ENCODE measurements around the gene RALGAPA1.

The RALGAPA1 gene

GRCh38 chr14:35758523-35759129, 50.5 kb downstream of the RALGAPA1 start:
- no peaks in the 10 kb centered on the region for H3K9me3 Mint-ChIP-seq
- no peak overlapping the region for H3K27ac Mint-ChIP-seq

GRCh38 chr14:35754671-35755070, 54.4 kb downstream of the RALGAPA1 start:
- H3K4me1 Mint-ChIP-seq = no peaks in the 10 kb centered on the region
- no peak overlapping the region for H3K27ac Mint-ChIP-seq
- no peaks in the 10 kb centered on the region for H3K27me3 Mint-ChIP-seq (ENCODE audit: low read depth)
- no peaks in the 10 kb centered on the region for H3K9me3 Mint-ChIP-seq
- no peak overlapping the region for H3K4me3 Mint-ChIP-seq
- peaks cover 62% of the 10 kb centered on the region for H3K36me3 Mint-ChIP-seq (ENCODE audit: low read depth)
- no peak for TF ChIP-seq CTCF (IDR thresholded peaks at IDR 0.05; ENCODE audit: unreplicated experiment in 3 of 3)

More at GRCh38 chr14:35758523-35759129, 50.5 kb downstream of the RALGAPA1 start:
- Mint-ChIP-seq H3K4me1 (no peaks in the 10 kb centered on the region), H3K36me3 (ENCODE audit: low read depth) (peaks cover 52% of the 10 kb centered on the region), H3K4me3 (no peak overlapping the region), H3K27me3 (ENCODE audit: low read depth) (no peaks in the 10 kb centered on the region)
- TF ChIP-seq CTCF (IDR thresholded peaks at IDR 0.05; ENCODE audit: unreplicated experiment in 3 of 3) = no peak

- H3K27ac Mint-ChIP-seq = no peak overlapping the region
- no peak for TF ChIP-seq CTCF (IDR thresholded peaks at IDR 0.05; ENCODE audit: unreplicated experiment in 3 of 3)
- H3K9me3 Mint-ChIP-seq = no peaks in the 10 kb centered on the region
- H3K4me1 Mint-ChIP-seq = no peaks in the 10 kb centered on the region
- H3K36me3 Mint-ChIP-seq (ENCODE audit: low read depth) = peaks cover 65% of the 10 kb centered on the region
- no peak overlapping the region for H3K4me3 Mint-ChIP-seq
- no peaks in the 10 kb centered on the region for H3K27me3 Mint-ChIP-seq (ENCODE audit: low read depth)
Observed at GRCh38 chr14:35752380-35752779, 56.7 kb downstream of the RALGAPA1 start.

- Mint-ChIP-seq H3K36me3 (ENCODE audit: low read depth) (peaks cover 65% of the 10 kb centered on the region), H3K9me3 (no peaks in the 10 kb centered on the region), H3K27ac (no peak overlapping the region), H3K4me1 (no peaks in the 10 kb centered on the region), H3K4me3 (no peak overlapping the region), H3K27me3 (ENCODE audit: low read depth) (no peaks in the 10 kb centered on the region)
- no peak for TF ChIP-seq CTCF (IDR thresholded peaks at IDR 0.05; ENCODE audit: unreplicated experiment in 3 of 3)
Observed at GRCh38 chr14:35750202-35750904, 58.7 kb downstream of the RALGAPA1 start.

GRCh38 chr14:35747379-35747778, 61.7 kb downstream of the RALGAPA1 start:
- Mint-ChIP-seq H3K4me1 (no peaks in the 10 kb centered on the region), H3K27me3 (ENCODE audit: low read depth) (no peaks in the 10 kb centered on the region), H3K27ac (no peak overlapping the region)

More at GRCh38 chr14:35747379-35747778, 61.7 kb downstream of the RALGAPA1 start:
- H3K36me3 Mint-ChIP-seq (ENCODE audit: low read depth) = peaks cover 45% of the 10 kb centered on the region
- H3K4me3 Mint-ChIP-seq = no peak overlapping the region
- no peaks in the 10 kb centered on the region for H3K9me3 Mint-ChIP-seq
- TF ChIP-seq CTCF (IDR thresholded peaks at IDR 0.05; ENCODE audit: unreplicated experiment in 3 of 3) = no peak

Measured in nephron (organoid).